Activated gamma-delta T cell treated with anti-CD3 and anti-CD28 coated beads, Interleukin-2, amount 50 U/mL, for 16 hours (primary cell): ENCODE data around the gene DLGAP5.
A peak's percentile ranks its signal among the peaks of the same experiment; 100 is the strongest.

Experiments used
- DNase-seq: peaks from one replicate; pipeline ENCODE4 v3.0.0-alpha.2; 2020; ENCODE audit warnings: low read depth

Gene DLGAP5

GRCh38 chr14:55191203-55192053 is at the start of gene DLGAP5:
Gene DLGAP5, minus strand, starts transcription at chr14:55191585. Its CDS starts 2,406 bp downstream, at chr14:55189179.
- DNase-seq, result peak; percentile 81

GRCh38 chr14:55240526-55241178 is 49.3 kb upstream of the DLGAP5 start:
- DNase-seq, result no peak

GRCh38 chr14:55239320-55239719 is 47.9 kb upstream of the DLGAP5 start:
- DNase-seq, result no peak

- no peak for DNase-seq
These were observed 46.8 kb upstream of the DLGAP5 start for GRCh38 chr14:55238019-55238680.

DNA sequence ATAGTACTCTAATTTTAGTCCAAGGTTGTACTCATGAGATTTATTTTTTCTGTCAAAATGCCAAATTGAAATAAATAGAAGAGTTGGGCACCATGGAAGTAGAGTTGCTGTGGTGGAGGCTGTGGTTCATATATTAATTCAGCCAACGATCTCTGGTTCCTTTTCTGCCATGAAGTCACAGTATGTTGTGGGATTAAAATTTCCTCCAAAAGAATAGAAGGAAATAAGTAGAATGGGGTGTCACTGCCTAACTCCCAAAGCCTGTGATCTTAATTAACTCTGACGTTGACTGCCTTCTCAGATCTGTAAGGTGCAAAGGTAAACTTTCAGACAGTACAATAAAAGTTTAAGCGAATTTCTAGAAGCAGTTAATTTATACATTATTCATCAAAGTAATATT is 42.2 kb upstream of the DLGAP5 start:
- DNase-seq, result no peak

DNA sequence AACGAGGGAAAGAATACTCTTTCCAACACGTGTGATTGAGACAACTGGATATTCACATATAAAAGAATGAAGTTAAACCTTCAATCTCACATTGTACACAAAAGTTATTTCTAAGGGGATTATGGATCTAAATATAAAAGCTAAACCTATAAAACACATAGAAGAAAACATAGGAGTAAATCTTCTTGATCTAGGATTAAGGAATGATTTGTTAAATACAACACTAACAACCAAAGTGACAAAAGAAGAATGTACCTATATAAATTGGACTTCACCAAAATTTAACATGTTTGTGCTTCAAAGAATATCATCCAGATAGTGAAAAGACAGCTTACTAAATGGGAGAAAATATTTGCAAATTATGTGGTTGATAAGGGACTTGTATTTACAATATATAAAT is 36.9 kb upstream of the DLGAP5 start:
- no peak for DNase-seq

DNA sequence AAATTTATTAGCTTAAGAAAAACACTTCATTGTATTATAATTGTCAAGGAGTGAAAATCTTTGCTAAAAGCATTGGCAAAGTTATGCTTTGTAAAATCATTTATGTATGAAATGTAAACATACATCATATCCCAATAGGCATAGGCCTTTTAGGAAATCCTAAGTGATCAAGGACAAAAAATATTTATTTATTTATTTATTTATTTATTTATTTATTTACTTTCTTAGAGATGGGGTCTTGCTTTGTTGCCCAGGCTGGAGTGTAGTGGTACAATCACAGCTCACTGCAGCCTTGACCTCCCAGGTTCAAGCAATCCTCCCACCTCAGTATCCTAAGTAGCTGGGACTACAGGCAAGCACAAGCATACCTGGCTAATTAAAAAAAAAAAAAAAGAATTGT is 32.0 kb upstream of the DLGAP5 start:
- no peak for DNase-seq

DNA sequence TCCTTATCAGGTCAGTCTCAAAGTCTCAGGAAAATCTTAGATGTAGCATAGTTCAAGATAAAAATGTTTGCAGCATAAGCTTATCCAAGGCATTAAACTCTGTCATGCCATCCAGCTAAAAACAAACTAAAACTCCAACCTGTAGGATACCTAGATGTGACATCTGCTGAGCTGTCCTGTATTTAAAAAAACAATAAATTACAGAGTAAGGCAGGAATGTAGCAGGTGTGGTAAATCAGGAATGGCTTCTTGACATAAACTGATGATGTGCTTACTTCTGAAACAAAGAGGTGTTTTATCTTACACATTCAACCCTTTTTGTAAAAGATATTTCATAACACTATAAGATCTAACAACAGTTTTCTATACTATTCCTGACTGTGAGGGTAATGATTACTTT is 30.6 kb upstream of the DLGAP5 start:
- no peak for DNase-seq

GRCh38 chr14:55221186-55221585 is 29.8 kb upstream of the DLGAP5 start:
- no peak for DNase-seq

GRCh38 chr14:55220230-55220629 is 28.8 kb upstream of the DLGAP5 start:
- no peak for DNase-seq

DNA sequence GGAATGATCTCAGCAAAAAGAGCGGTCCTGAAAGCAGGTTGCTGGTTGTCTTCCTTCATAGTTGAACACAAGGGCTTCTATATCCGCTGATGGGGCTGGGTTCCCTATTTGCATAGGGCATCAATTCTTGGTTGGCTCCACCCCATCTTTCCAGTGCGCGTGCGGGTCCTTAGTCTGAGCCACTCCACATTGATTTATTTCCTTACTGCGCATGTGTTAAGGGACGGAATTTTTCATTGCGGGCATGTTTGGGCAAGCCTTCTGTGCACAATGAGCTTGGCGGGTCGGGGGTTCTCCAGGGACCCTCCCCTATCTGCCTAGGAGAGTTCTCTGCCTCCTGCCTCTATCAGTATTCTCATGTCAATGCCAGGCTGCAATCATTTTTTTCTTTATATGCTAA is 21.2 kb upstream of the DLGAP5 start:
- no peak for DNase-seq

- no peak for DNase-seq
These were observed 16.4 kb upstream of the DLGAP5 start for GRCh38 chr14:55207832-55208231.

GRCh38 chr14:55206175-55206693 is 14.8 kb upstream of the DLGAP5 start:
- DNase-seq, result no peak

DNA sequence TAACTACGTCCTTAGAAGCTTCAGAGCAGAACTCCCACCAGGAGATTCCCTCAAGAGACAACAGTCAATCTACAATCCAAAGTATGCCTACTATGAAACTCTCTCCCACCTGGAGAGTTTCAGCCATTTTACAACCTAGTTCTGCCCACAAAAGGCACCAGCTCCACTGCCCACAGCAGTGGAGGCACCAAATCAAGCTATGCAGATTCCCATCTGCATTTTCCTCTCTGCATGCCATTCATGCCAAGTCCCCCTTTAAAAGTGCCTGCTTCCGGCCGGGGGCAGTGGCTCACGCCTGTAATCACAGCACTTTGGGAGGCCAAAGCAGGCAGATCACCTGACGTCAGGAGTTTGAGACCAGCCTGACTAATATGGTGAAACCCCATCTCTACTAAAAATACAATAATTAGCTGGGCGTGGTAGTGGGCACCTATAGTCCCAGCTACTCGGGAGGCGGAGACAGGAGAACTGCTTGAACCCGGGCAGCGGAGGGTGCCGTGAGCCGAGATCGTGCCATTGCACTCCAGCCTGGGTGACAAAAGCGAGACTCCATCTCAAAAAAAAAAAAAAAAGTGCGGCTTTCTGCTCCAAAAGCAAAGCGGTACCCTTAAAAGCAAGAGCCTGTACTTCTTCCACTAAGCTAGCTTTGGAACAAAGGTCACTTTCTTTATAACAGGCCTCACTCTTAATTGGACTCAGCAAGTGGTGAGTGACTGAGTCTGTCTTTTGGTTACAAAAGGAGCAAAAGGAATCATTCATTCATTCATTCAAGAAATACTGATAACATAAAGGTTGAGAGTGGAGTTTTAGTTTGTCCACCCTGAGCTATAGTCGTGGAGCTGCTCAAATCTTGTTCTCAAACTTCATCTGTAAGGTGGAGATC is 10.1 kb upstream of the DLGAP5 start:
- DNase-seq, result no peak

- no peak for DNase-seq
These were observed 9.3 kb upstream of the DLGAP5 start for GRCh38 chr14:55200651-55201050.

DNA sequence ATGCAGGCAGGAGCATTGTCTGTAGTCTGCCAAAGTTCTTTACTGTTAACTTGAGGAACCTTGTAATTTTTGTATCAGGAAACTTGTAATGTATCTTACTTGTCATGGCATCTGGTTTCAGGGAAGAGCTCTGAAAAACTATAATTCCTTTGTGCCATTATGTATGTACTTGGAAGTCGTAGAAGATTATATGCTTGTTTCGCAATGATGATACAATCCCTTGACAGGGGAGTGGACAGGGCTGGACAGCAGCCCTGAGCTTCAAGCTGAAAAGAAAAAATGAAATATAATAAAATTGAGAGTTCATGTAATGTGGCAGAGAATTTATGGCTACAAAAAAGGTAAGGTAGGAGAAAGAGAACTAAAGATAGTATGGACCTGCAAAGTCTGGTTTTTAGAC is 7.4 kb upstream of the DLGAP5 start:
- DNase-seq, result no peak

GRCh38 chr14:55194656-55195355 is 3.4 kb upstream of the DLGAP5 start:
- no peak for DNase-seq

DNA sequence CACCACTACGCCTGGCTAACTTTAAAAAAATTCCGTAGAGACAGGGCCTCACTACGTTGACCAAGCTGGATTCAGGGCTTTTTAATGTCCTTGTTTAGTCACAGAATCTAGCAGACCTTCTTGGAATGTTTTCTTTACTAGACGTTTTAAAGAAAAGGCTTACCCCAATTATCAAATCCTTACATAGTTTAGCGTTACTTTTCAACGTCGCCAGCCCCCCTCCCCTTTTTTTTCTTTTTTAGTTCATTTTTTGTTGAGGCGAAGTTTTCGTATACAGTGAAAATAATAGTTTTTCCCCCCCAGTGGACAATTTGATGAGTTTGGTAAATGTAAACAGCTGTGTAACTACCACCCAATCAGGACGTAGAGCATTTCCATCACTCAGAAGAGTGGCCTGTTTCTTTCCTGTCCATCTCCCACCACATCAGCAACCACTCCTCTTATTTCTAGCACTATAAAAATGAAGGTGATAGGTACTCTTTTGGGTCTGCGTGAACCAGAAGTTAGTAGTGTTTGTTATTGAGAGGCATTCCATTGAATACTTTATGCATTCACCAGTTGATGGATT is 753 bp upstream of the DLGAP5 start:
- DNase-seq, result no peak

GRCh38 chr14:55190906-55191202 is 531 bp downstream of the DLGAP5 start:
- DNase-seq, result no peak

GRCh38 chr14:55188686-55189295 is 2.6 kb downstream of the DLGAP5 start:
- no peak for DNase-seq

- no peak for DNase-seq
These were observed 11.0 kb downstream of the DLGAP5 start for GRCh38 chr14:55180434-55180833.
